ENCODE data around the gene ME1.
"Not testable (repeated sequence)": the region's sequence is repeated elsewhere in the genome, so short reads cannot be mapped to it uniquely, and the experiment has no call there.

The ME1 gene

GRCh38 chr6:83413068-83413467 lies 17.8 kb downstream of the ME1 start:
- Histone ChIP-seq H3K9me3 (ENCODE audit: control insufficient read depth, insufficient read depth, low read length) (no peaks in the 10 kb centered on the region), H3K4me1 (ENCODE audit: insufficient read depth, low read length) (no peaks in the 10 kb centered on the region), H3K9ac (ENCODE audit: low read depth, low read length) (no peak overlapping the region), H3K36me3 (ENCODE audit: insufficient read depth, low read length) (no peaks in the 10 kb centered on the region)

GRCh38 chr6:83411731-83412130 lies 19.1 kb downstream of the ME1 start:
- H3K9ac ChIP-seq (ENCODE audit: low read depth, low read length), result no peak overlapping the region

GRCh38 chr6:83403191-83403590 lies 27.7 kb downstream of the ME1 start:
- Histone ChIP-seq H3K4me1 (ENCODE audit: insufficient read depth, low read length) (no peaks in the 10 kb centered on the region), H3K9ac (ENCODE audit: low read depth, low read length) (no peak overlapping the region), H3K9me3 (ENCODE audit: control insufficient read depth, insufficient read depth, low read length) (no peaks in the 10 kb centered on the region), H3K36me3 (ENCODE audit: insufficient read depth, low read length) (no peaks in the 10 kb centered on the region)

More at GRCh38 chr6:83411731-83412130, 19.1 kb downstream of the ME1 start:
- H3K9me3 ChIP-seq (ENCODE audit: control insufficient read depth, insufficient read depth, low read length), result no peaks in the 10 kb centered on the region
- no peaks in the 10 kb centered on the region for H3K4me1 ChIP-seq (ENCODE audit: insufficient read depth, low read length)
- no peaks in the 10 kb centered on the region for H3K36me3 ChIP-seq (ENCODE audit: insufficient read depth, low read length)

- H3K9ac ChIP-seq (ENCODE audit: low read depth, low read length), result no peak overlapping the region
- H3K9me3 ChIP-seq (ENCODE audit: control insufficient read depth, insufficient read depth, low read length), result no peaks in the 10 kb centered on the region
- no peaks in the 10 kb centered on the region for H3K36me3 ChIP-seq (ENCODE audit: insufficient read depth, low read length)
- H3K4me1 ChIP-seq (ENCODE audit: insufficient read depth, low read length), result no peaks in the 10 kb centered on the region
Measured at GRCh38 chr6:83389606-83390005, 41.2 kb downstream of the ME1 start.

- Histone ChIP-seq H3K9me3 (ENCODE audit: control insufficient read depth, insufficient read depth, low read length) (no peaks in the 10 kb centered on the region), H3K9ac (ENCODE audit: low read depth, low read length) (no peak overlapping the region), H3K4me1 (ENCODE audit: insufficient read depth, low read length) (no peaks in the 10 kb centered on the region), H3K36me3 (ENCODE audit: insufficient read depth, low read length) (no peaks in the 10 kb centered on the region)
Measured at GRCh38 chr6:83385473-83385872, 45.4 kb downstream of the ME1 start.

GRCh38 chr6:83384751-83385150 lies 46.1 kb downstream of the ME1 start:
- Histone ChIP-seq H3K9me3 (ENCODE audit: control insufficient read depth, insufficient read depth, low read length) (no peaks in the 10 kb centered on the region), H3K4me1 (ENCODE audit: insufficient read depth, low read length) (no peaks in the 10 kb centered on the region), H3K36me3 (ENCODE audit: insufficient read depth, low read length) (no peaks in the 10 kb centered on the region), H3K9ac (ENCODE audit: low read depth, low read length) (no peak overlapping the region)

GRCh38 chr6:83381949-83382348 lies 48.9 kb downstream of the ME1 start:
- no peaks in the 10 kb centered on the region for H3K36me3 ChIP-seq (ENCODE audit: insufficient read depth, low read length)
- H3K9ac ChIP-seq (ENCODE audit: low read depth, low read length), result no peak overlapping the region
- no peaks in the 10 kb centered on the region for H3K9me3 ChIP-seq (ENCODE audit: control insufficient read depth, insufficient read depth, low read length)
- H3K4me1 ChIP-seq (ENCODE audit: insufficient read depth, low read length), result no peaks in the 10 kb centered on the region

- Histone ChIP-seq H3K9ac (ENCODE audit: low read depth, low read length) (no peak overlapping the region), H3K9me3 (ENCODE audit: control insufficient read depth, insufficient read depth, low read length) (no peaks in the 10 kb centered on the region), H3K36me3 (ENCODE audit: insufficient read depth, low read length) (no peaks in the 10 kb centered on the region), H3K4me1 (ENCODE audit: insufficient read depth, low read length) (no peaks in the 10 kb centered on the region)
Measured at GRCh38 chr6:83378621-83379388, 52.0 kb downstream of the ME1 start.

GRCh38 chr6:83371423-83371822 lies 59.4 kb downstream of the ME1 start:
- Histone ChIP-seq H3K36me3 (ENCODE audit: insufficient read depth, low read length) (no peaks in the 10 kb centered on the region), H3K9me3 (ENCODE audit: control insufficient read depth, insufficient read depth, low read length) (no peaks in the 10 kb centered on the region), H3K9ac (ENCODE audit: low read depth, low read length) (no peak overlapping the region)

GRCh38 chr6:83370567-83370966 lies 60.3 kb downstream of the ME1 start:
- Histone ChIP-seq H3K36me3 (ENCODE audit: insufficient read depth, low read length) (no peaks in the 10 kb centered on the region), H3K4me1 (ENCODE audit: insufficient read depth, low read length) (no peaks in the 10 kb centered on the region), H3K9me3 (ENCODE audit: control insufficient read depth, insufficient read depth, low read length) (no peaks in the 10 kb centered on the region), H3K9ac (ENCODE audit: low read depth, low read length) (no peak overlapping the region)

More at GRCh38 chr6:83371423-83371822, 59.4 kb downstream of the ME1 start:
- no peaks in the 10 kb centered on the region for H3K4me1 ChIP-seq (ENCODE audit: insufficient read depth, low read length)

GRCh38 chr6:83369692-83370091 lies 61.2 kb downstream of the ME1 start:
- Histone ChIP-seq H3K36me3 (ENCODE audit: insufficient read depth, low read length) (no peaks in the 10 kb centered on the region), H3K9ac (ENCODE audit: low read depth, low read length) (no peak overlapping the region), H3K4me1 (ENCODE audit: insufficient read depth, low read length) (no peaks in the 10 kb centered on the region)

GRCh38 chr6:83368577-83368976 lies 62.3 kb downstream of the ME1 start:
- Histone ChIP-seq H3K4me1 (ENCODE audit: insufficient read depth, low read length) (no peaks in the 10 kb centered on the region), H3K9me3 (ENCODE audit: control insufficient read depth, insufficient read depth, low read length) (no peaks in the 10 kb centered on the region), H3K9ac (ENCODE audit: low read depth, low read length) (no peak overlapping the region), H3K36me3 (ENCODE audit: insufficient read depth, low read length) (no peaks in the 10 kb centered on the region)

More at GRCh38 chr6:83369692-83370091, 61.2 kb downstream of the ME1 start:
- H3K9me3 ChIP-seq (ENCODE audit: control insufficient read depth, insufficient read depth, low read length), result no peaks in the 10 kb centered on the region

GRCh38 chr6:83367104-83367503 lies 63.7 kb downstream of the ME1 start:
- Histone ChIP-seq H3K4me1 (ENCODE audit: insufficient read depth, low read length) (no peaks in the 10 kb centered on the region), H3K36me3 (ENCODE audit: insufficient read depth, low read length) (no peaks in the 10 kb centered on the region), H3K9ac (ENCODE audit: low read depth, low read length) (no peak overlapping the region), H3K9me3 (ENCODE audit: control insufficient read depth, insufficient read depth, low read length) (no peaks in the 10 kb centered on the region)

GRCh38 chr6:83365931-83366330 lies 64.9 kb downstream of the ME1 start:
- H3K36me3 ChIP-seq (ENCODE audit: insufficient read depth, low read length), result no peaks in the 10 kb centered on the region
- no peaks in the 10 kb centered on the region for H3K4me1 ChIP-seq (ENCODE audit: insufficient read depth, low read length)
- no peaks in the 10 kb centered on the region for H3K9me3 ChIP-seq (ENCODE audit: control insufficient read depth, insufficient read depth, low read length)
- no peak overlapping the region for H3K9ac ChIP-seq (ENCODE audit: low read depth, low read length)

GRCh38 chr6:83362349-83362748 lies 68.5 kb downstream of the ME1 start:
- not testable (repeated sequence) for H3K9ac ChIP-seq (ENCODE audit: low read depth, low read length); H3K36me3 ChIP-seq (ENCODE audit: insufficient read depth, low read length); H3K4me1 ChIP-seq (ENCODE audit: insufficient read depth, low read length); H3K9me3 ChIP-seq (ENCODE audit: control insufficient read depth, insufficient read depth, low read length)
